HEK293T (cell line): ENCODE measurements around the gene BCL2.

Experiments
- L3MBTL2 ChIP-seq: fragments of 450-650 bp; conservative IDR thresholded peaks from 2 replicates; pipeline ENCODE4 v1.6.1; 2016; ENCODE audit warnings: mild to moderate bottlenecking
- NFRKB ChIP-seq: fragments of 450-650 bp; IDR thresholded peaks from 2 replicates; pipeline ENCODE4 v1.6.1; 2016; ENCODE audit warnings: mild to moderate bottlenecking, moderate library complexity

GRCh38 chr18:63157293-63158011, 162.1 kb downstream of the BCL2 start:
- no peak for TF ChIP-seq NFRKB
- TF ChIP-seq L3MBTL2 = no peak
